Endothelial cell of umbilical vein (primary cell): ENCODE measurements around the gene FAM9A. TPM values are rescaled to one million over a fixed set of nuclear protein-coding genes. Genes with fewer than 3 reads are reported as not detected.

Experiments used
- BruUV-seq: library from RNA; stranded (reverse); fragments of 400-500 nt; replicated peaks from 2 replicates; lab custom pipeline; 2021; lab: Mats Ljungman, UMichigan
- CTCF ChIA-PET: fragments of 300-600, 350-600 bp; sonication (Branson Sonifier 250); formaldehyde crosslinking; loops from one replicate; lab custom pipeline; 2021; ENCODE audit warnings: antibody characterized with exemption, inconsistent platforms; lab: Charles Lee
- POLR2A ChIA-PET: fragments of 300-600, 350-600 bp; sonication (Branson Sonifier 250); formaldehyde crosslinking; loops from one replicate; lab custom pipeline; 2021; ENCODE audit warnings: antibody characterized with exemption, inconsistent platforms; lab: Charles Lee
- DNase-seq: peaks from one replicate; pipeline ENCODE4 v3.0.0-alpha.2; 2011; ENCODE audit warnings: low read depth, low spot score
- FAIRE-seq: peaks from 2 replicates; lab custom pipeline; 2011; peaks lifted over from hg19 to GRCh38; lab: Jason Lieb, UNC
- H2AFZ ChIP-seq: 2 replicates; pipeline ENCODE4 v1.6.0; 2012; ENCODE audit warnings: low read depth, low read length, control low read depth, inconsistent platforms
- H3K27ac ChIP-seq: 2 replicates; pipeline ENCODE4 v1.5.1; 2011; ENCODE audit warnings: low read depth, mild to moderate bottlenecking, control low read depth, low read length, moderate library complexity; ENCODE audit not compliant: insufficient read depth
- H3K27me3 ChIP-seq, 2 experiments: 2 replicates each; pipeline versions ENCODE4 v1.6.0 to v1.6.1; 2011; ENCODE audit warnings: low read length in 2 of 2, mixed read lengths in 1 of 2; ENCODE audit not compliant: control insufficient read depth in 2 of 2, insufficient read depth in 2 of 2
- H3K36me3 ChIP-seq, 2 experiments: 2 replicates in 1 of 2; 3 replicates in 1 of 2; pipeline ENCODE4 v1.5.1; 2011; ENCODE audit warnings: low read length in 2 of 2, mild to moderate bottlenecking in 1 of 2, moderate library complexity in 1 of 2; ENCODE audit not compliant: control insufficient read depth in 2 of 2, insufficient read depth in 2 of 2; ENCODE audit errors: extremely low read depth in 1 of 2
- H3K4me1 ChIP-seq: 3 replicates; pipeline ENCODE4 v1.5.1; 2011; ENCODE audit warnings: mild to moderate bottlenecking, low read length; ENCODE audit not compliant: control insufficient read depth, insufficient read depth; ENCODE audit errors: extremely low read depth
- H3K4me2 ChIP-seq: 2 replicates; pipeline ENCODE4 v1.6.1; 2011; ENCODE audit warnings: low read length, control low read depth, mixed read lengths; ENCODE audit not compliant: insufficient read depth
- H3K4me3 ChIP-seq, 3 experiments: fragments of 200-600 bp in 1 of 3; sonication (generic), shearing (Covaris generic) in 1 of 3; replicated peaks in 1 of 3; 2 replicates each; pipeline ENCODE4 v1.5.1; 2011 to 2016; ENCODE audit warnings: control low read depth in 3 of 3, low read length in 3 of 3, mild to moderate bottlenecking in 2 of 3, inconsistent platforms in 1 of 3, low read depth in 1 of 3, moderate library complexity in 1 of 3; ENCODE audit not compliant: insufficient read depth in 1 of 3
- H3K79me2 ChIP-seq: 2 replicates; pipeline ENCODE4 v1.6.0; 2012; ENCODE audit warnings: low read length, inconsistent platforms; ENCODE audit not compliant: control insufficient read depth, insufficient read depth
- H3K9ac ChIP-seq: replicated peaks from 2 replicates; pipeline ENCODE3; 2011; ENCODE audit warnings: low read length, control low read depth; ENCODE audit not compliant: insufficient read depth; ENCODE audit errors: extremely low read depth
- H3K9me1 ChIP-seq: replicated peaks from 3 replicates; pipeline ENCODE4 v1.6.0; 2011; ENCODE audit warnings: mild to moderate bottlenecking, low read length; ENCODE audit not compliant: control insufficient read depth, insufficient read depth; ENCODE audit errors: extremely low read depth
- H3K9me3 ChIP-seq: replicated peaks from 2 replicates; pipeline ENCODE4 v1.5.1; 2012; ENCODE audit warnings: low read length, inconsistent platforms; ENCODE audit not compliant: control insufficient read depth, insufficient read depth
- H4K20me1 ChIP-seq: replicated peaks from 2 replicates; pipeline ENCODE3; 2011; ENCODE audit warnings: mild to moderate bottlenecking, low read length; ENCODE audit not compliant: control insufficient read depth, insufficient read depth; ENCODE audit errors: extremely low read depth
- EZH2 ChIP-seq: IDR thresholded peaks from 2 replicates; pipeline ENCODE4 v1.6.1; 2012; ENCODE audit warnings: borderline replicate concordance, low read depth, mild to moderate bottlenecking, moderate library complexity, low read length, inconsistent platforms; ENCODE audit not compliant: severe bottlenecking
- FOS ChIP-seq: IDR thresholded peaks from 2 replicates; pipeline ENCODE4 v1.6.1; 2011; ENCODE audit warnings: mild to moderate bottlenecking, low read length, moderate library complexity, borderline replicate concordance; ENCODE audit not compliant: insufficient read depth
- GATA2 ChIP-seq: IDR thresholded peaks from 2 replicates; pipeline ENCODE4 v1.7.0; 2011; ENCODE audit warnings: low read depth, mild to moderate bottlenecking, moderate library complexity, mixed read lengths, low read length; ENCODE audit not compliant: insufficient read length, insufficient read depth
- JUN ChIP-seq: IDR thresholded peaks from 2 replicates; pipeline ENCODE4 v1.6.1; 2011; ENCODE audit warnings: borderline replicate concordance, low read depth; ENCODE audit not compliant: insufficient read length, insufficient read depth
- MAX ChIP-seq: IDR thresholded peaks from 2 replicates; pipeline ENCODE4 v1.6.1; 2011; ENCODE audit not compliant: insufficient read depth, insufficient read length
- MYC ChIP-seq: IDR thresholded peaks from one replicate; pipeline ENCODE4 v1.6.1; 2011; ENCODE audit warnings: mild to moderate bottlenecking, low read depth, low read length
- POLR2A ChIP-seq: IDR thresholded peaks from 2 replicates; pipeline ENCODE4 v1.6.1; 2012; ENCODE audit warnings: low read depth, mild to moderate bottlenecking, control low read depth, low read length
- POLR2AphosphoS5 ChIP-seq: IDR thresholded peaks from 2 replicates; pipeline ENCODE4 v1.6.1; 2012; ENCODE audit warnings: low read depth, mild to moderate bottlenecking, control low read depth, low read length, moderate library complexity; ENCODE audit not compliant: insufficient read depth
- dilution Hi-C: fragments of 300-500 bp; cut with MboI; formaldehyde crosslinking; loops from one replicate; pipeline ENCODE4 v1.15.0; 2019; ENCODE audit warnings: low sequenced_read_pairs; ENCODE audit not compliant: extremely low pct_ligation_motif_present
- intact Hi-C: fragments of 100-400 bp; cut with micrococcal nuclease; formaldehyde crosslinking; loops from one replicate; pipeline ENCODE4 v1.10.0; 2022
- polyA plus RNA-seq, 4 experiments: library from polyadenylated mRNA; depleted of rRNA in 3 of 4; stranded (reverse) in 3 of 4; unstranded in 1 of 4; fragments of >200 nt; gene quantifications; 2 replicates each; pipeline versions ENCODE4 v1.2.1 to v1.2.3, GENCODE V29; 2011 to 2012; ENCODE audit warnings: missing spikeins in 1 of 4
- total RNA-seq: library from RNA; stranded (reverse); gene quantifications from 2 replicates; pipeline ENCODE4 v1.2.3, GENCODE V29; 2021
- TF ChIP-seq, protein P1 (sequence below), 2 donors: IDR thresholded peaks; 1 replicate in 1 of 2; 2 replicates in 1 of 2; pipeline ENCODE4 v1.5.1; 2011; ENCODE audit warnings: low read length in 2 of 2, mild to moderate bottlenecking in 2 of 2, moderate library complexity in 2 of 2, control low read depth in 1 of 2, inconsistent platforms in 1 of 2, low read depth in 1 of 2; ENCODE audit not compliant: insufficient read depth in 1 of 2; ENCODE audit errors: extremely low read depth in 1 of 2

FAM9A gene
- total and polyA plus RNA-seq, 2 donors (not counting 3 experiments of a cell fraction or from before 2014, with no cell fraction given): not detected

DNA sequence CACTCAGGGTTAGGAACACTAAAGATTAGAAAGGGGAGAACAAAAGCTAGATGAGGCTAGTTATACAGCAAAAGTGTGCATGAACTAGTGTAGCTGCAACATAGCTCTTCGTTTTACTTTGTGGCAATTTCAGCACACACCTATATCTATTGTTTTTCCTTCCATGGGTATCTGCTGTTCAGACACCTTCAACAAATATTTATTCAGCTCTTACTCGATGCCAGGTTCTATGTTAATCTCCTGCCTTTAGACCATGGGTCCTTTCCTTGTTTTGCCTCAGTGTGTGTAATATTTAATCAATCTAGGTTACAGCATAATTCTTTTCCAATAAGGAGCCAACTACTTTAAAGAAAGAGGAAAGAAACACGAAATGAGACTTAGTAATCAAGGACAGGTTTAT, 10.4 kb upstream of the FAM9A start:
- CTCF ChIA-PET: no interaction called here
- Histone ChIP-seq H3K9ac (no peak overlapping the region), H3K36me3 (no peaks in the 10 kb centered on the region), H3K27me3 (no peaks in the 10 kb centered on the region), H4K20me1 (no peaks in the 10 kb centered on the region), H3K4me3 (no peak overlapping the region), H3K79me2 (no peaks in the 10 kb centered on the region), H2AFZ (no peak overlapping the region), H3K4me1 (no peaks in the 10 kb centered on the region), H3K27ac (no peak overlapping the region), H3K4me2 (no peak overlapping the region), H3K9me3 (no peaks in the 10 kb centered on the region), H3K9me1 (no peaks in the 10 kb centered on the region)
- no TSS peak for BruUV-seq
- no peak for DNase-seq
- intact Hi-C loops (no loop called here), dilution Hi-C loops (no loop called here)
- POLR2A ChIA-PET: no interaction called here
- no peak for TF ChIP-seq POLR2AphosphoS5
- TF ChIP-seq EZH2: no peak
- TF ChIP-seq FOS: no peak
- TF ChIP-seq POLR2A: no peak
- TF ChIP-seq JUN: no peak
- no peak for TF ChIP-seq MAX
- TF ChIP-seq, protein P1, sequence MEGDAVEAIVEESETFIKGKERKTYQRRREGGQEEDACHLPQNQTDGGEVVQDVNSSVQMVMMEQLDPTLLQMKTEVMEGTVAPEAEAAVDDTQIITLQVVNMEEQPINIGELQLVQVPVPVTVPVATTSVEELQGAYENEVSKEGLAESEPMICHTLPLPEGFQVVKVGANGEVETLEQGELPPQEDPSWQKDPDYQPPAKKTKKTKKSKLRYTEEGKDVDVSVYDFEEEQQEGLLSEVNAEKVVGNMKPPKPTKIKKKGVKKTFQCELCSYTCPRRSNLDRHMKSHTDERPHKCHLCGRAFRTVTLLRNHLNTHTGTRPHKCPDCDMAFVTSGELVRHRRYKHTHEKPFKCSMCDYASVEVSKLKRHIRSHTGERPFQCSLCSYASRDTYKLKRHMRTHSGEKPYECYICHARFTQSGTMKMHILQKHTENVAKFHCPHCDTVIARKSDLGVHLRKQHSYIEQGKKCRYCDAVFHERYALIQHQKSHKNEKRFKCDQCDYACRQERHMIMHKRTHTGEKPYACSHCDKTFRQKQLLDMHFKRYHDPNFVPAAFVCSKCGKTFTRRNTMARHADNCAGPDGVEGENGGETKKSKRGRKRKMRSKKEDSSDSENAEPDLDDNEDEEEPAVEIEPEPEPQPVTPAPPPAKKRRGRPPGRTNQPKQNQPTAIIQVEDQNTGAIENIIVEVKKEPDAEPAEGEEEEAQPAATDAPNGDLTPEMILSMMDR (IDR thresholded peaks at IDR 0.05; ENCODE audit: extremely low read depth in 1 of 2, insufficient read depth in 1 of 2, low read depth in 1 of 2, low read length in 2 of 2): no peak
- no peak for TF ChIP-seq MYC
- TF ChIP-seq GATA2: no peak
- FAIRE-seq: no peak
